Transverse colon (tissue), 3 donors: ENCODE data around the gene FGFR2.

Source experiments
- POLR2A ChIP-seq: fragments of 450-650 bp; IDR thresholded peaks from one replicate; pipeline ENCODE4 v1.6.1; 2016; ENCODE audit warnings: antibody characterized with exemption, mild to moderate bottlenecking, moderate library complexity
- TF ChIP-seq, protein P1 (sequence below), 5 experiments: fragments of 200-600 bp in 3 of 5; fragments of 450-650 bp in 2 of 5; sonication (generic) in 3 of 5; IDR thresholded peaks; 1 replicate in 2 of 5; 2 replicates in 3 of 5; pipeline ENCODE4 v1.5.1; 2016 to 2017; ENCODE audit warnings: antibody characterized with exemption in 5 of 5, inconsistent platforms in 3 of 5, mild to moderate bottlenecking in 2 of 5, moderate library complexity in 1 of 5

- TF ChIP-seq, protein P1, sequence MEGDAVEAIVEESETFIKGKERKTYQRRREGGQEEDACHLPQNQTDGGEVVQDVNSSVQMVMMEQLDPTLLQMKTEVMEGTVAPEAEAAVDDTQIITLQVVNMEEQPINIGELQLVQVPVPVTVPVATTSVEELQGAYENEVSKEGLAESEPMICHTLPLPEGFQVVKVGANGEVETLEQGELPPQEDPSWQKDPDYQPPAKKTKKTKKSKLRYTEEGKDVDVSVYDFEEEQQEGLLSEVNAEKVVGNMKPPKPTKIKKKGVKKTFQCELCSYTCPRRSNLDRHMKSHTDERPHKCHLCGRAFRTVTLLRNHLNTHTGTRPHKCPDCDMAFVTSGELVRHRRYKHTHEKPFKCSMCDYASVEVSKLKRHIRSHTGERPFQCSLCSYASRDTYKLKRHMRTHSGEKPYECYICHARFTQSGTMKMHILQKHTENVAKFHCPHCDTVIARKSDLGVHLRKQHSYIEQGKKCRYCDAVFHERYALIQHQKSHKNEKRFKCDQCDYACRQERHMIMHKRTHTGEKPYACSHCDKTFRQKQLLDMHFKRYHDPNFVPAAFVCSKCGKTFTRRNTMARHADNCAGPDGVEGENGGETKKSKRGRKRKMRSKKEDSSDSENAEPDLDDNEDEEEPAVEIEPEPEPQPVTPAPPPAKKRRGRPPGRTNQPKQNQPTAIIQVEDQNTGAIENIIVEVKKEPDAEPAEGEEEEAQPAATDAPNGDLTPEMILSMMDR (IDR thresholded peaks at IDR 0.05) = no peak
- no peak for TF ChIP-seq POLR2A
These were observed 136.9 kb downstream of the FGFR2 start for GRCh38 chr10:121461307-121461706.
